Measurements from ENCODE around the gene SLC4A8. TPM values are rescaled to one million over a fixed set of nuclear protein-coding genes. Genes with fewer than 3 reads are reported as not detected.

Gene SLC4A8
- total and polyA plus RNA-seq, 9 of the 15 experiments (the other 6 are each of a cell fraction or from before 2014, with no cell fraction given), result 0.04 to 1.5 (median 0.12) TPM; not detected in 2

DNA sequence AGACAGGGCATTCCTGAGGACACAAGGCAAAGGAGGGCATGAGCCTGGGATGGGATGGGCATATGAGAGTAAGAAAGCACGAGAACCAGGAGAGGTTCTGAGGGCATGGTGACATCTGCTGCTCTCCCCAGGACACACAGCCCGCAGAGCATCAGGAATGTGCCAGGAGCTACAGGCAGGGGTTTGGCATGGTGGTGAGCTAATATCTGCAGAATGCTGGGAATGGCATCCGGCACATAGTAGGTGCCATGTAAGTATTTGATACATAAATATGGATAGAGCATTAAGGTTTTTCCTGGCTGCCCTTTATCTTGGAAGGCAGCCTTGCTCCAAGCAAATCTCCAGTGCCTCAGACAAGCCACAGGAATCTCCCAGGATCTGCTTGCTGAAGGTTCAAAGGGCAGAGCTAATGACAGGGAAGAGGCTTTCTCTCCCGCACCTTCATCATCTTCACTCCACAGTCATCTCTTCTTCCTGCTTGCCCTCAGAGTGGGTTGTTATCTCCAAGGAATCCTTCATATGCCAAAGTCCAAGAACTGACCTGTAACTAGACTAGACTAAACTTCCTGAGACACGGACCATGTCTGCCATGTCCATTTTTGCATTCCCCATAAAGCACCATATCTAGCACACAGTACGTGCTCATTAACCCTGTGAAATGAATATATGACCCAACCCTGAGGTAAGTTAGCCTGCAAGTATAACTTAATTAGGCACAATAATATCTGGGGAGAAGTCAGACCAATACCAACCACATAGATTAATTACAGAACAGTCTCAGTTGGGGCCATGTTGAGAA, 104.4 kb downstream of the SLC4A8 start:
- no peak for ATAC-seq
- Histone ChIP-seq H4K20me1 (replicated peaks; ENCODE audit: control insufficient read depth, insufficient read depth, low read length) (peaks cover 5% of the 10 kb centered on the region; the same call in 1 of the 2 replicates), H3K9ac (ENCODE audit: insufficient read depth in 1 of 2, low read depth in 2 of 2, low read length in 2 of 2) (no peak overlapping the region), H3K27me3 (ENCODE audit: control insufficient read depth in 2 of 2, insufficient read depth in 2 of 2, low read length in 2 of 2) (peaks cover 5 to 34% of the 10 kb centered on the region in 2 experiments; a peak in 4 of 5 replicates), H3K36me3 (ENCODE audit: control insufficient read depth, insufficient read depth, low read length) (no peaks in the 10 kb centered on the region), H2AFZ (ENCODE audit: low read depth, low read length) (no peak overlapping the region), H3K79me2 (ENCODE audit: control insufficient read depth, insufficient read depth, low read length) (no peaks in the 10 kb centered on the region), H3K9me1 (ENCODE audit: control insufficient read depth, insufficient read depth, low read length) (no peaks in the 10 kb centered on the region), H3K27ac (ENCODE audit: extremely low read depth, low read depth, low read length) (no peak overlapping the region), H3K4me3 (no peak overlapping the region), H3K9me3 (replicated peaks; ENCODE audit: control insufficient read depth, insufficient read depth, low read depth, low read length) (no peaks in the 10 kb centered on the region), H3K4me1 (replicated peaks in 1 of 2; ENCODE audit: control insufficient read depth in 2 of 2, insufficient read depth in 2 of 2, low read length in 2 of 2) (no peaks in the 10 kb centered on the region; a peak in 1 of 5 replicates), H3K4me2 (ENCODE audit: insufficient read depth, low read length) (no peak overlapping the region)
- intact Hi-C loops (cut with micrococcal nuclease) (no loop called here), in situ Hi-C loops (cut with MboI) (no loop called here)
- POLR2A ChIA-PET, result no interaction called here
- no TSS peak for BruUV-seq (replicated peaks)
- CTCF ChIA-PET (ENCODE audit: low intra/inter-chr PET ratio), result no interaction called here
- 0% methylated on average over 6 of the region's 6 CpGs for WGBS (ENCODE audit: insufficient coverage, low coverage, missing lambda C conversion rate)
- no peak for DNase-seq (ENCODE audit: extremely low read depth in 1 of 4, low spot score in 3 of 4)
- no peak for FAIRE-seq
- TF ChIP-seq, protein P1, sequence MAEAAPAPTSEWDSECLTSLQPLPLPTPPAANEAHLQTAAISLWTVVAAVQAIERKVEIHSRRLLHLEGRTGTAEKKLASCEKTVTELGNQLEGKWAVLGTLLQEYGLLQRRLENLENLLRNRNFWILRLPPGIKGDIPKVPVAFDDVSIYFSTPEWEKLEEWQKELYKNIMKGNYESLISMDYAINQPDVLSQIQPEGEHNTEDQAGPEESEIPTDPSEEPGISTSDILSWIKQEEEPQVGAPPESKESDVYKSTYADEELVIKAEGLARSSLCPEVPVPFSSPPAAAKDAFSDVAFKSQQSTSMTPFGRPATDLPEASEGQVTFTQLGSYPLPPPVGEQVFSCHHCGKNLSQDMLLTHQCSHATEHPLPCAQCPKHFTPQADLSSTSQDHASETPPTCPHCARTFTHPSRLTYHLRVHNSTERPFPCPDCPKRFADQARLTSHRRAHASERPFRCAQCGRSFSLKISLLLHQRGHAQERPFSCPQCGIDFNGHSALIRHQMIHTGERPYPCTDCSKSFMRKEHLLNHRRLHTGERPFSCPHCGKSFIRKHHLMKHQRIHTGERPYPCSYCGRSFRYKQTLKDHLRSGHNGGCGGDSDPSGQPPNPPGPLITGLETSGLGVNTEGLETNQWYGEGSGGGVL (CRISPR knock-in tag; IDR thresholded peaks at IDR 0.05), result no peak
- TF ChIP-seq ERF (CRISPR knock-in tag; IDR thresholded peaks at IDR 0.05), result no peak
- TF ChIP-seq ZNF584 (CRISPR knock-in tag; IDR thresholded peaks at IDR 0.05; ENCODE audit: low read depth), result no peak
- no peak for TF ChIP-seq E2F3 (CRISPR knock-in tag; IDR thresholded peaks at IDR 0.05)
- no peak for TF ChIP-seq HMGN3 (IDR thresholded peaks at IDR 0.05; ENCODE audit: borderline replicate concordance, extremely low read depth, insufficient read length, low read depth, low read length)
- TF ChIP-seq, protein P2, sequence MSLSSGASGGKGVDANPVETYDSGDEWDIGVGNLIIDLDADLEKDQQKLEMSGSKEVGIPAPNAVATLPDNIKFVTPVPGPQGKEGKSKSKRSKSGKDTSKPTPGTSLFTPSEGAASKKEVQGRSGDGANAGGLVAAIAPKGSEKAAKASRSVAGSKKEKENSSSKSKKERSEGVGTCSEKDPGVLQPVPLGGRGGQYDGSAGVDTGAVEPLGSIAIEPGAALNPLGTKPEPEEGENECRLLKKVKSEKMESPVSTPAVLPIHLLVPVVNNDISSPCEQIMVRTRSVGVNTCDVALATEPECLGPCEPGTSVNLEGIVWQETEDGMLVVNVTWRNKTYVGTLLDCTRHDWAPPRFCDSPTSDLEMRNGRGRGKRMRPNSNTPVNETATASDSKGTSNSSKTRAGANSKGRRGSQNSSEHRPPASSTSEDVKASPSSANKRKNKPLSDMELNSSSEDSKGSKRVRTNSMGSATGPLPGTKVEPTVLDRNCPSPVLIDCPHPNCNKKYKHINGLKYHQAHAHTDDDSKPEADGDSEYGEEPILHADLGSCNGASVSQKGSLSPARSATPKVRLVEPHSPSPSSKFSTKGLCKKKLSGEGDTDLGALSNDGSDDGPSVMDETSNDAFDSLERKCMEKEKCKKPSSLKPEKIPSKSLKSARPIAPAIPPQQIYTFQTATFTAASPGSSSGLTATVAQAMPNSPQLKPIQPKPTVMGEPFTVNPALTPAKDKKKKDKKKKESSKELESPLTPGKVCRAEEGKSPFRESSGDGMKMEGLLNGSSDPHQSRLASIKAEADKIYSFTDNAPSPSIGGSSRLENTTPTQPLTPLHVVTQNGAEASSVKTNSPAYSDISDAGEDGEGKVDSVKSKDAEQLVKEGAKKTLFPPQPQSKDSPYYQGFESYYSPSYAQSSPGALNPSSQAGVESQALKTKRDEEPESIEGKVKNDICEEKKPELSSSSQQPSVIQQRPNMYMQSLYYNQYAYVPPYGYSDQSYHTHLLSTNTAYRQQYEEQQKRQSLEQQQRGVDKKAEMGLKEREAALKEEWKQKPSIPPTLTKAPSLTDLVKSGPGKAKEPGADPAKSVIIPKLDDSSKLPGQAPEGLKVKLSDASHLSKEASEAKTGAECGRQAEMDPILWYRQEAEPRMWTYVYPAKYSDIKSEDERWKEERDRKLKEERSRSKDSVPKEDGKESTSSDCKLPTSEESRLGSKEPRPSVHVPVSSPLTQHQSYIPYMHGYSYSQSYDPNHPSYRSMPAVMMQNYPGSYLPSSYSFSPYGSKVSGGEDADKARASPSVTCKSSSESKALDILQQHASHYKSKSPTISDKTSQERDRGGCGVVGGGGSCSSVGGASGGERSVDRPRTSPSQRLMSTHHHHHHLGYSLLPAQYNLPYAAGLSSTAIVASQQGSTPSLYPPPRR (CRISPR knock-in tag; IDR thresholded peaks at IDR 0.05; ENCODE audit: borderline replicate concordance), result no peak
- TF ChIP-seq, protein P3, sequence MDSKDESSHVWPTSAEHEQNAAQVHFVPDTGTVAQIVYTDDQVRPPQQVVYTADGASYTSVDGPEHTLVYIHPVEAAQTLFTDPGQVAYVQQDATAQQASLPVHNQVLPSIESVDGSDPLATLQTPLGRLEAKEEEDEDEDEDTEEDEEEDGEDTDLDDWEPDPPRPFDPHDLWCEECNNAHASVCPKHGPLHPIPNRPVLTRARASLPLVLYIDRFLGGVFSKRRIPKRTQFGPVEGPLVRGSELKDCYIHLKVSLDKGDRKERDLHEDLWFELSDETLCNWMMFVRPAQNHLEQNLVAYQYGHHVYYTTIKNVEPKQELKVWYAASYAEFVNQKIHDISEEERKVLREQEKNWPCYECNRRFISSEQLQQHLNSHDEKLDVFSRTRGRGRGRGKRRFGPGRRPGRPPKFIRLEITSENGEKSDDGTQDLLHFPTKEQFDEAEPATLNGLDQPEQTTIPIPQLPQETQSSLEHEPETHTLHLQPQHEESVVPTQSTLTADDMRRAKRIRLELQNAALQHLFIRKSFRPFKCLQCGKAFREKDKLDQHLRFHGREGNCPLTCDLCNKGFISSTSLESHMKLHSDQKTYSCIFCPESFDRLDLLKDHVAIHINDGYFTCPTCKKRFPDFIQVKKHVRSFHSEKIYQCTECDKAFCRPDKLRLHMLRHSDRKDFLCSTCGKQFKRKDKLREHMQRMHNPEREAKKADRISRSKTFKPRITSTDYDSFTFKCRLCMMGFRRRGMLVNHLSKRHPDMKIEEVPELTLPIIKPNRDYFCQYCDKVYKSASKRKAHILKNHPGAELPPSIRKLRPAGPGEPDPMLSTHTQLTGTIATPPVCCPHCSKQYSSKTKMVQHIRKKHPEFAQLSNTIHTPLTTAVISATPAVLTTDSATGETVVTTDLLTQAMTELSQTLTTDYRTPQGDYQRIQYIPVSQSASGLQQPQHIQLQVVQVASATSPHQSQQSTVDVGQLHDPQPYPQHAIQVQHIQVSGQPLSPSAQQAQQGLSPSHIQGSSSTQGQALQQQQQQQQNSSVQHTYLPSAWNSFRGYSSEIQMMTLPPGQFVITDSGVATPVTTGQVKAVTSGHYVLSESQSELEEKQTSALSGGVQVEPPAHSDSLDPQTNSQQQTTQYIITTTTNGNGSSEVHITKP (IDR thresholded peaks at IDR 0.05; ENCODE audit: partially characterized antibody), result no peak
- TF ChIP-seq ARID1B (IDR thresholded peaks at IDR 0.05), result no peak

Data from K562 (cell line).